IPS-NIHi11 (cell line): ENCODE measurements around the gene ABCA2.
A peak's percentile ranks its signal among the peaks of the same experiment; 100 is the strongest.

ENCODE experiments used
- DNase-seq: peaks from one replicate; pipeline ENCODE4 v3.0.0; 2012; ENCODE audit warnings: mixed read lengths, low spot score

ABCA2 gene

DNA sequence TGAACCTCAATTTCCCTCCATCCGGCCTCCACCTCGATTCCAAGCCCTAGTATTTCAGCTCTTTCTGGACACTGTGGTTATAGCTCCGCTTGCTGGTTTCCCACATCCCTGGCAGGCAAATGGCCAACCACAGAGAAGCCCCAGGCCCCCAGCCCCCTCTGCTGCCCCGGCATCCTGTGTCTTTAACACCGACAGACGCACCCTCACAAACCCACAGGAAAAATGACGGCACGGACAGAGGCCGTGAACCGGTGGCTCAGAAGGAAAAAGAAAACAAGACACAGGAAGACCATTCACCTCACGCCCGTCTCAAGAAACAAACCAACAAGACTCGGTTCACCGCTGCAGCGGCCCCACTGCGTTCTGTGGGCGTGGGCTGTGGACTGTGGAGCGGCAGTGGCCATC, 30.2 kb downstream of the ABCA2 start:
- DNase-seq: no peak

GRCh38 chr9:136997371-136997770, 30.7 kb downstream of the ABCA2 start:
- DNase-seq: no peak

- peak; percentile 78 for DNase-seq
Observed at GRCh38 chr9:136996361-136997292, 31.4 kb downstream of the ABCA2 start, which contains the start of gene CLIC3. Gene CLIC3 (minus strand): TSS chr9:136996568. CDS start chr9:136996543, 25 bp downstream.

- no peak for DNase-seq
Observed at GRCh38 chr9:136995772-136996311, 32.2 kb downstream of the ABCA2 start.

DNA sequence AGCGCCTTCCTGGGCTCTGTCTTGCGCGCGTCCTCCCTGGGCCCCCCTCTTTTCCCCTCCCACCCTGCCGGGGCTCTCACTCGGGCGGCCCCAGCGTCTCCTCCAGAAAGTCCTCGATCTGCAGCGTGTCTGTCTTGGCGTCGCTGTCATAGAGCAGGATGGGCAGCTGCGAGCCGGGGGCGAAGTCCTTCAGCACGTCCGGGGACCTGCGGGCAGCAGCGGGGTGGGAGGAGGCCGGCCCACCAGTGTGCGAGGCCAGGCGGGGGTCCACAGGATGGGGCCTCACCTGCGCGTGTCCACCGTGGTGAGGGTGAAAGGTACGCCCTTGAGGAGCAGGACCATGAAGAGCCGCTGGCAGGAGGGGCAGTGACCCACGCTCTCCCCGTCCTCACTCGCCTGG, 32.7 kb downstream of the ABCA2 start:
- DNase-seq: no peak

GRCh38 chr9:136994888-136995230, 33.2 kb downstream of the ABCA2 start:
- DNase-seq: peak; percentile 80

DNA sequence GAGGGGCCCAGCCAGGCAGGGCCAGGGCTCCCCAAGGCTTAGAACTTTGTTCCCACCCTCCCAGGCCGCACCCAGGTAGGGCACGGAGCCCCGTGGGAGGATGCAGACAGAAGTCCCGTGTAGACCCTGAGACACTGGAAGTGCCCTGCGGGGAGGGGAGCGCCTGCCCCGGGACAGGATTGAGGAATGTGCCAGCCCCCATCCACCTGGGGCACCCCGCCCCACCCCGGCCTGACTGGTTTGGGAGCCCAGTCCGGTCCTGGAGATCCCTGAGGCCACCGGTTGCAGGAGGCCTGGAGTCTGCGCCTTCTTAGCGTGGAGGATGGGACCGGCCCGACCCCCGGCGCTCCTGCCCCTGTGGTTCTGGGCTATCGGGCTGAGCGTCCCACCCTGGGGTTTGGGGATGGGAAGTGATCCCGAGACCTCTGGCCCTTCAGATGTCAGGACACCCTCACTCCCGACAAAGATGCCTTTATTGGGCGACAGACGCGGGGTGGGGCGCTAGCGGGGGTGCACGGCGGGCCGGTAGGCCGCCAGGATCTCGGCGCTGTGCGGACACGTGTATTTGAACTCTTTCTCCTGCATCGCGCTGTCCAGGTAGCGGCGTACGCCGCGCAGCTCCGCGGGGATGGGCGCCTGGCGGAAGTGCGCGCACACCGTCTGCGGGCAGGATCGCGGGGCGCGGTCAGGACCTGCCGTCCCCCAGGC, 33.7 kb downstream of the ABCA2 start:
- no peak for DNase-seq

GRCh38 chr9:136992819-136993369, 35.1 kb downstream of the ABCA2 start:
- no peak for DNase-seq

- DNase-seq: peak; percentile 99
Observed at GRCh38 chr9:136991993-136992818, 35.8 kb downstream of the ABCA2 start, which contains the start of gene PAXX. Gene PAXX (plus strand): TSS chr9:136992422. CDS start chr9:136992444, 22 bp downstream.

- DNase-seq: no peak
Observed at GRCh38 chr9:136990242-136990911, 37.7 kb downstream of the ABCA2 start.

DNA sequence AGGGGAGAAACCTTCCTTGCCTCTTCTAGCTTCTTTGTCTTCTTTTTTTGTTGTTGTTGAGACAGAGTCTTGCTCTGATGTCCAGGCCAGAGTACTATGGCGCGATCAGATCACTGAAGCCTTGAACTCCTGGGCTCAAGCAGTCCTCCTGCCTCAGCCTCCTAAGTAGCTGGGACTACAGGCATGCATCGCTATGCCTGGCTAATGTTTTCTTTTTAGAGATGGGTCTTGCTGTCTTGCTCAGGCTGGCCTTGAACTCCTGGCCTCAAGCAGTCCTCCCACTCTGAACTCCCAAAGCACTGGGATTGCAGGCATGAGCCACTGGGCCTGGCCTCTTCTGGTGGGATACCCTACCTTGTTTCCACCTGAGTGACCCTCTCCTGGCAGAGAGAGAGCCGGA, 39.2 kb downstream of the ABCA2 start:
- no peak for DNase-seq

GRCh38 chr9:136985853-136986252, 42.2 kb downstream of the ABCA2 start:
- no peak for DNase-seq

GRCh38 chr9:136985027-136985602, 42.9 kb downstream of the ABCA2 start:
- no peak for DNase-seq

DNA sequence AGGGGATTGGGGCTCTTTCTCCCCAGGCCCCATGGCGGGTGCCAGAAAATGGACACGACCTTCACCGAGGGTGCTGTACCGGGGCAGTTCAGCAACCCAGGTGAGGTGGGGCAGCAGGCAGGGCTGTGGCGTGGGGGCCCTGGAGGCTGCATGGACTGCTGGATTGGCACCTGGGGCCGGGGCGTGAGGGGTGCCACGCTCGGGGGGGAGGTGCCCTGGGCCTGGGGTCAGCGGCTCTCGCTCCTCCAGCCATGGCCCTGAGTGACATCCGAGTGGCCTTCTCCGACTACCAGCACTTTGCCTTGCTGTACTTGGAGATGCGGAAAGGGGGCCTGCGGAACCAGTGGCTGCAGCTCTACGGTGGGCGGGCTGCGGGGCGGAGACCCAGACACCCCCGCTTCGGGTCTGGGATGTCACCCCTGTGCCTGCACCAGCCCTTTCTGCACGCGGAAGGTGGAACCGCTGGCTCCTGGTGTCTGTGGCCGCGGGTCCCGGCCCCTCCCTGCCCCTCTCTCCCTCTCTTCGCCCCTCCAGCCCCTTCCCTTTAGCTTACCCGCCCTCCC, 43.5 kb downstream of the ABCA2 start:
- DNase-seq: no peak

DNA sequence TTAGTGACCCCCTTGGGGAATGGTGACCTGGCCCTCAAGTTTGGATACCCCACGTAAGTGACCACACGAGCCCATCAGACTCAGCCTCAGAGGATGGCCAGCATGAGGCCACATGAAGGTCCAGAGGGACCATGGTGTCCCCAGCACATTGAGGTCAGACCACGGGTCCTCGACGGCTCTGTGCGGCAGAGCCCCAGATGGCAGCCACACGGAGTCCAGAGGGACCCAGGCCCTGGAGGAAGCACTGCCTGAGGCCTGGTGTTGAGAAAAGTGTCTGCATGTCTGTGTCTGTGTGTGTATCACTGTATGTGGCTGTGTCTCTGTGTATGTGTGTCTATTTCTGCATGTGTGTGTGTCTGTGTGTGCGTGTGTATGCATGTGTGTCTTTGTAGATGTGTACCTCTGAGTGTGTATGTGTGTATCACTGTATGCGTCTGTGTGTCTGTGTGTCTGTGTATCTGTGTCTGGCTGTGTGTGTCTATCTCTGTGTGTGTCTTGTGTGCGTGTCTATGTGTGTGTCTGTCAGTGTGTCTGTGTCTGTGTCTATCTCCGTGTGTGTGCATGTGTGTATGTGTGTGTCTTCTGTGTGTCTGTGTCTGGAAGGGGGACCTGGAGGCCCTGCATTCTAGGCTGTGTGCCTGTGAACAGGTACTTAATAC, 44.3 kb downstream of the ABCA2 start:
- DNase-seq: no peak

DNA sequence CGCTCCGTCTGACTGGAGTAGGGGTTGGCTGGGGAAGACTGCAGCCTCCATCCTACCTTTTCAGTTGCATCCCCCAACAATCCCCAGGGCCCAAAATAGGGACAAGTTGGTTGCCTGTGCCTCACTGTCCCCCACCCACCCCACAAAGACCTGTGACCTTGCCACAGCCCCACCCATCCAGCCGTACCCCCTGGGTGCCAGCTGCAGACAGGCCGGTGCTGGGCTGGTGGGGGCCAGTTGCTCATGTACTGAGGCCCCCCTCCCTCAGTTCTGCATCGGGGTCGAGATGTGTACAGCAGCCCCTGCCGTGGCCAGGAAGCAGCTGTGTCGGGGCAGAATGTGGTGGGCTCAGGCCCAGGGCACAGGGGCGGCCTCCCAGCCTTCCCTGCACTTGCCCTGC, 44.9 kb downstream of the ABCA2 start:
- DNase-seq: no peak

- no peak for DNase-seq
Observed at GRCh38 chr9:136982232-136983051, 45.6 kb downstream of the ABCA2 start, which contains the start of gene LCNL1. Gene LCNL1 (plus strand): TSS chr9:136982993. CDS start chr9:136983587, 594 bp downstream.

GRCh38 chr9:136981588-136982231, 46.3 kb downstream of the ABCA2 start:
- no peak for DNase-seq
